22Rv1 (cell line): ENCODE results near the gene CEP128.

Experiments
- H3K27ac ChIP-seq: fragments of 450-650 bp; 2 replicates; pipeline ENCODE4 v1.5.1; 2017
- ZFX ChIP-seq: fragments of 450-650 bp; IDR thresholded peaks from 2 replicates; pipeline ENCODE4 v1.6.1; 2017; ENCODE audit warnings: antibody characterized with exemption, borderline replicate concordance
- TF ChIP-seq, protein P1 (sequence below): fragments of 450-650 bp; IDR thresholded peaks from 2 replicates; pipeline ENCODE4 v1.5.1; 2017; ENCODE audit warnings: mild to moderate bottlenecking

CEP128 gene

DNA sequence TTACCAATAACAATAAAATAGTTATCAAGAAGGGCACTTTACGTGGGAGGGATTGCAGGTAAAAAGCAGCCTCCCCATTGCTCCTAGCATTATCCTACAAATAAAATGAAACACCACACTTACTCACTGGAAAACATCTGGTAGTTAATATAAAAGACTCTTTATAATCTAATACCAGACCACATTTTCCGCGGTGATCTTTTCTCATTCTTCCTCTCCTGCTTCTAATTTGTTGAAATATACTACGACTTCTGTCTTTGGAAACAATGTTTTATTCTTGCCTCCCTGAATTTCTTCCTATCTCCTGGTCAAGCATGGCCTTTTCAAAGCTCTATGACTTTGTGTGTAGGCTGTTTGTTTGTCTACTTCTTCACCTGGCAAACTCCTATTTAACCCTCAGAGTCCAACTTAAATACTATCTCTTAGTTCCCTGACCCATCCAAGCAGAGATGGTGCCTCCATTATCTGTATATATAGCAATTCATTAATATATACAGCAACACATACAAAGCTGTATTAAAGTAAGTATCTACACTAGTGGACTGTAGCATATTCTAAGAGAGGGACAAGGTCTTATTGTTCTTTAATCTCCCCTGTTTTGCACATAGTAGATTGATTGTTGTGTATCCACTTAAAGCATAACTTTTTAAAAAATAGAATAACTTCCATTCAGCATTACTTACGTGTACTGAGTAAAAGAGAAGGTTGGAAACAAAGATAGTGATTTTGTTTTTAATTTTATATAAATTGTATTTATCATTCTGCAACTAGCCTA lies 228.3 kb downstream of the CEP128 start:
- no peak for TF ChIP-seq ZFX
- TF ChIP-seq, protein P1, sequence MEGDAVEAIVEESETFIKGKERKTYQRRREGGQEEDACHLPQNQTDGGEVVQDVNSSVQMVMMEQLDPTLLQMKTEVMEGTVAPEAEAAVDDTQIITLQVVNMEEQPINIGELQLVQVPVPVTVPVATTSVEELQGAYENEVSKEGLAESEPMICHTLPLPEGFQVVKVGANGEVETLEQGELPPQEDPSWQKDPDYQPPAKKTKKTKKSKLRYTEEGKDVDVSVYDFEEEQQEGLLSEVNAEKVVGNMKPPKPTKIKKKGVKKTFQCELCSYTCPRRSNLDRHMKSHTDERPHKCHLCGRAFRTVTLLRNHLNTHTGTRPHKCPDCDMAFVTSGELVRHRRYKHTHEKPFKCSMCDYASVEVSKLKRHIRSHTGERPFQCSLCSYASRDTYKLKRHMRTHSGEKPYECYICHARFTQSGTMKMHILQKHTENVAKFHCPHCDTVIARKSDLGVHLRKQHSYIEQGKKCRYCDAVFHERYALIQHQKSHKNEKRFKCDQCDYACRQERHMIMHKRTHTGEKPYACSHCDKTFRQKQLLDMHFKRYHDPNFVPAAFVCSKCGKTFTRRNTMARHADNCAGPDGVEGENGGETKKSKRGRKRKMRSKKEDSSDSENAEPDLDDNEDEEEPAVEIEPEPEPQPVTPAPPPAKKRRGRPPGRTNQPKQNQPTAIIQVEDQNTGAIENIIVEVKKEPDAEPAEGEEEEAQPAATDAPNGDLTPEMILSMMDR = no peak
- no peak overlapping the region for H3K27ac ChIP-seq

DNA sequence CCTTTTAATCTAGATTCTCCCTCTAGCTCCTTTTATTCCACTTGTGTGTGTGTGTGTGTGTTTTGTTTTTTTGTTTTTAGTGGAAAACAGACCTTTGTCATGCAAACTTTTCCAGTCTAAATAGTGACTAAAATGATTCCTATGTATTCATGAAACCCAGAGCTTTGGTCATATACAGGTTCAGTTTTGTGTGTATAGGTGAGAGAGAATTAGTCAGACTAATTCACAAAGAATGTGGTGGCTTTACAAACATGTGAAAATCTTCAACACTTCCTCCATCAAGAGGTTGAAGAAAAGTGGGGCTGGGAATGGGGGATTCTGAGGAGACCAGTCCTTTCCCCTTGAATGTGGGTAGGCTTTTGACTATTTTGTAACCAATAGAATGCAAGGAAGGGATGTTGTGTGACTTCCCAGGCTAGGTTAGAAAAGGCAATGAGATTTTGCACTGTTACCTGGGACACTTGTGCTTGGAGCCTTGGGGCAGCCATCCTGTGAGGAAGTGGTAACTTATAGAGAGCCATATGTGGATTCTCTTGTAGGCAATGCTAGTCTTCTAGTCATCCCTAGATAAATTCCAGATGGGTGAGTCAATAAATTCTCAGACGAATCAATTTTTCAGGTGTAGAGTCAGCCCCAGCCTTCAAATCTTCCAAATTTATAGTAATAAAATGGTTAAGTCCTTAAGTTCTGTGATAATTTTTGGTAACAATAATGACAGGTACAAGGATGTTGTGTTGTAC lies 236.1 kb downstream of the CEP128 start:
- TF ChIP-seq ZFX = no peak
- TF ChIP-seq, protein P1 = no peak

DNA sequence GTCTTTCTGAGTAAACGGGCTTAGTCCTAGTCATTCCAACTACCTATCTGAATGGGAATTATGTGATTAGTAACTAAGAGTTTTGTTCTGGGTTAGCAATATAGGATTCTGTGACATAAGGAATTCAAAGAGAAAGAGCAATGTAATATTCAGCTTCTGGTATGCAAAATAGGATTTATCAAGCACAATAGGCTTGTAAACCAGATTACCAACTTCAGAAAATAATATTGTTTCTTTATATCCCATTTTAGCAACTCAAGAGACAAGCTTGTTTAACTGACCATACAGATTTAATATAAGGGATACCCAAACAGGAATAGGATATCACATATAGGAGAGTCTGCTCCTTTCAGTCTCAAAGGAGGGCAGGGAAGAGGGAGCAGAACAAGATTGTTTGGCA lies 240.9 kb downstream of the CEP128 start:
- no peak for TF ChIP-seq ZFX
- TF ChIP-seq, protein P1 = no peak
- H3K27ac ChIP-seq = no peak overlapping the region

More for the DNA sequence above, 236.1 kb downstream of the CEP128 start:
- H3K27ac ChIP-seq = no peak overlapping the region

DNA sequence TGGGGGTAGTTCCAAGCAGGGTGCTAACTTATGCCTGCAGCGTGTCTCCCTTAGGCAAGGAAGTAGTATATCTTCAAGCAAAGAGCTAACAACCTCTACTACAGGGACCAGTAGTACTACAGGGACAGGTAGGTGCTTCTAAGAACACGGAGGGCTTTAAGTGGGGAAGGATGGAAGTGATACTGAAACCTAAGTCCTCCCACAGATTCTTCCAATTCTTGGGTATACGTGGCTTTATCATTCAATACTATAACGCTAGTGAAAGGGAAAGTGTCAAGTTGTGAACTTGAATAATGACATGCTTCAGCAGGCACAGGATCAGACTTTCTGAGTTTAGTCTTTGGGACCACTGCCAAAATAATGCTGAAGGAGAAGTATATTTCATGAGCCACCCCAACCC lies 241.7 kb downstream of the CEP128 start:
- no peak for TF ChIP-seq ZFX
- TF ChIP-seq, protein P1 = no peak
- no peak overlapping the region for H3K27ac ChIP-seq

DNA sequence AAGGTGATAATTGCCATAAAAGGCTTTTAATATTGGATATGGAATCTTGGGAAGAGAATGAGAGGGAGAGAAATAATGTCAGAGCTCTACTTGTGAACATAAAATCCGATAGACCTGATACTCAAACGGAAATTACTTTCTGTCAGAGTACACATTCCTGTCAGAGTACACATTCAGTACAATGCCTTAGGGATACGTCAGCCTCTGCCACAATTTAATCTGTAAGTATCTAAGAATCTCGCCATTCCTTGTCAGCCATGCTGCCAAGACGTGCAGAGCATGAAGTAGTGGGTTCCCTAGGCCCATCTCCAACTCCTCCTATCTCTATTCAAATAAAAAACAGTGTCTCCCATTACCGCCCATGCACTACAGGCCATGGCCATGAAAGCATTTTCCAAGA lies 242.6 kb downstream of the CEP128 start:
- no peak overlapping the region for H3K27ac ChIP-seq

DNA sequence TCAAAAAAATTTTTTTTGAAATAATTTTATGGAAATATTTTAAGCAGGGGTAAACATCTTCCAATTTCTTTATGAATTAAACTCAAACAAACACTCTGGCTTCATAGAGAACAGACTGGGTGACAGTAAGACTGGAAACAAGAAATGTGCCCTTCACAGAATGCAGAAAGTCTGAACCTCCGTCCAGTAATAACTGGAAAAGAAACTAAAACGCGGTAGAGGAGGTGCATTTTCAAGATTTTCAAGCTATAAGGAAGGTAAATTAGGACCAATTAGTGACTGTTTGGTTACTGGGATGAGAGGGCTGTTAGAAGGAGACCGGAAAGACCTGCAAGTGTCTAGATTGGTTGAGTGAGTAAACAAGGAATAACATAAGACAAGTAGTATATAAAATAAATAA lies 245.7 kb downstream of the CEP128 start:
- TF ChIP-seq, protein P1 = no peak
- no peak for TF ChIP-seq ZFX
- no peak overlapping the region for H3K27ac ChIP-seq

More for the DNA sequence above, 242.6 kb downstream of the CEP128 start:
- TF ChIP-seq ZFX = no peak
- TF ChIP-seq, protein P1 = no peak

DNA sequence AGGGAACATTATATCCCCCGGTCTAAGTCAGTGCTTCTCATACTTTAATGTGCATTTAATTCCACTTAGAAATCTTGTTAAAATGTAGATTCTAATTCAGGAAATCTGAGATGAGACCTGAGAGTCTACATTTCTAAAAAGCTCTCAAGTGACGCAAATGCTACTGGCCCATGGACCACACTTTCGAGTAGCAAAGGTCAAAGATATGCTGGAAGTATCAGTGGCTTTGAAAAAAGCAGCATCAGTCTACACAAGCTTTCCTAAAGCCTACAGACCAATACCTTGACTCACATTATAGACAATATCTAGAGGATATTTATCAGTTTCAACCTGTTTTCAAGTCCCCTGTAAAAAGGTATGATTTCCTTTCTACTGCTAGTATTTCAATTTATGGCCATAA lies 248.6 kb downstream of the CEP128 start:
- TF ChIP-seq, protein P1 = no peak
- no peak for TF ChIP-seq ZFX

More for the DNA sequence above, 248.6 kb downstream of the CEP128 start:
- no peak overlapping the region for H3K27ac ChIP-seq
